ENCODE measurements around the gene SNX27.

Gene SNX27

DNA sequence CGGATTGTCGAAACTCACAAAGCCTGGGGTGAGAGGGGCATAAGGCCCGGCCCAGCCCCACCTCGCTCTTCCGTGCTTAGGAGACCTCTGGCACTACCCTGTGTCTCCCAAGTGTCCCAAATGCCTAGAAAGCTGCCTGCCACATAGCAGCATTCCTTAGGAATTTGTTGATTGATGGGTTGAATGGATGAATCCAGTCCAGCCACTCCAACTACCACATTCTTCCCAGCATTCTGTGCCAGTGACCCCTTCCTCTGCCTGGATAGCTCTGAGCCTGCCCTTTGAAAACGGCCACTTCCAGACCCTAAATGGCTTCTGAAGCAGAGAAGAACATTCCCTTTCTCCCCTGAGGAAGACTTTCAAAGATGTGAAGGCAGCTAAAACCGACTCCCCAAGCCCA lies 93.3 kb downstream of the SNX27 start:
- Histone ChIP-seq H3K9me3 (ENCODE audit: control insufficient read depth, insufficient read depth, low read depth, low read length) (no peaks in the 10 kb centered on the region), H3K36me3 (ENCODE audit: control insufficient read depth, insufficient read depth, low read length) (peaks cover 15% of the 10 kb centered on the region), H3K4me3 (ENCODE audit: low read depth, low read length) (no peak overlapping the region), H3K4me1 (ENCODE audit: control insufficient read depth, insufficient read depth, low read length) (no peaks in the 10 kb centered on the region), H3K9ac (ENCODE audit: low read length) (no peak overlapping the region), H3K27me3 (ENCODE audit: control insufficient read depth, insufficient read depth, low read length) (no peaks in the 10 kb centered on the region), H3K27ac (ENCODE audit: low read depth, low read length) (no peak overlapping the region)

GRCh38 chr1:151705753-151706463 lies 94.1 kb downstream of the SNX27 start:
- no peaks in the 10 kb centered on the region for H3K4me1 ChIP-seq (ENCODE audit: control insufficient read depth, insufficient read depth, low read length)
- H3K27ac ChIP-seq (ENCODE audit: low read depth, low read length) = no peak overlapping the region

GRCh38 chr1:151706464-151707415 lies 94.9 kb downstream of the SNX27 start:
- H3K9me3 ChIP-seq (ENCODE audit: control insufficient read depth, insufficient read depth, low read depth, low read length) = no peaks in the 10 kb centered on the region
- H3K4me3 ChIP-seq (ENCODE audit: low read depth, low read length) = no peak overlapping the region
- no peak overlapping the region for H3K27ac ChIP-seq (ENCODE audit: low read depth, low read length)
- H3K36me3 ChIP-seq (ENCODE audit: control insufficient read depth, insufficient read depth, low read length) = no peaks in the 10 kb centered on the region
- H3K27me3 ChIP-seq (ENCODE audit: control insufficient read depth, insufficient read depth, low read length) = no peaks in the 10 kb centered on the region; the same call in 1 of the 2 replicates
- H3K9ac ChIP-seq (ENCODE audit: low read length) = no peak overlapping the region
- H3K4me1 ChIP-seq (ENCODE audit: control insufficient read depth, insufficient read depth, low read length) = no peaks in the 10 kb centered on the region

More at GRCh38 chr1:151705753-151706463, 94.1 kb downstream of the SNX27 start:
- peaks cover 7% of the 10 kb centered on the region for H3K36me3 ChIP-seq (ENCODE audit: control insufficient read depth, insufficient read depth, low read length)
- no peak overlapping the region for H3K4me3 ChIP-seq (ENCODE audit: low read depth, low read length)
- no peaks in the 10 kb centered on the region for H3K9me3 ChIP-seq (ENCODE audit: control insufficient read depth, insufficient read depth, low read depth, low read length)
- no peak overlapping the region for H3K9ac ChIP-seq (ENCODE audit: low read length)
- no peaks in the 10 kb centered on the region for H3K27me3 ChIP-seq (ENCODE audit: control insufficient read depth, insufficient read depth, low read length)

- Histone ChIP-seq H3K9ac (ENCODE audit: low read length) (no peak overlapping the region), H3K27ac (ENCODE audit: low read depth, low read length) (no peak overlapping the region), H3K4me1 (ENCODE audit: control insufficient read depth, insufficient read depth, low read length) (no peaks in the 10 kb centered on the region), H3K4me3 (ENCODE audit: low read depth, low read length) (no peak overlapping the region), H3K36me3 (ENCODE audit: control insufficient read depth, insufficient read depth, low read length) (no peaks in the 10 kb centered on the region), H3K27me3 (ENCODE audit: control insufficient read depth, insufficient read depth, low read length) (no peaks in the 10 kb centered on the region; the same call in 1 of the 2 replicates), H3K9me3 (ENCODE audit: control insufficient read depth, insufficient read depth, low read depth, low read length) (no peaks in the 10 kb centered on the region)
These were observed 95.8 kb downstream of the SNX27 start for GRCh38 chr1:151707541-151708065.

GRCh38 chr1:151708891-151709290 lies 97.0 kb downstream of the SNX27 start:
- Histone ChIP-seq H3K9ac (ENCODE audit: low read length) (no peak overlapping the region), H3K27ac (ENCODE audit: low read depth, low read length) (no peak overlapping the region), H3K27me3 (ENCODE audit: control insufficient read depth, insufficient read depth, low read length) (peaks cover 3% of the 10 kb centered on the region; the same call in 1 of the 2 replicates), H3K4me1 (ENCODE audit: control insufficient read depth, insufficient read depth, low read length) (no peaks in the 10 kb centered on the region), H3K36me3 (ENCODE audit: control insufficient read depth, insufficient read depth, low read length) (no peaks in the 10 kb centered on the region), H3K9me3 (ENCODE audit: control insufficient read depth, insufficient read depth, low read depth, low read length) (no peaks in the 10 kb centered on the region), H3K4me3 (ENCODE audit: low read depth, low read length) (no peak overlapping the region)

DNA sequence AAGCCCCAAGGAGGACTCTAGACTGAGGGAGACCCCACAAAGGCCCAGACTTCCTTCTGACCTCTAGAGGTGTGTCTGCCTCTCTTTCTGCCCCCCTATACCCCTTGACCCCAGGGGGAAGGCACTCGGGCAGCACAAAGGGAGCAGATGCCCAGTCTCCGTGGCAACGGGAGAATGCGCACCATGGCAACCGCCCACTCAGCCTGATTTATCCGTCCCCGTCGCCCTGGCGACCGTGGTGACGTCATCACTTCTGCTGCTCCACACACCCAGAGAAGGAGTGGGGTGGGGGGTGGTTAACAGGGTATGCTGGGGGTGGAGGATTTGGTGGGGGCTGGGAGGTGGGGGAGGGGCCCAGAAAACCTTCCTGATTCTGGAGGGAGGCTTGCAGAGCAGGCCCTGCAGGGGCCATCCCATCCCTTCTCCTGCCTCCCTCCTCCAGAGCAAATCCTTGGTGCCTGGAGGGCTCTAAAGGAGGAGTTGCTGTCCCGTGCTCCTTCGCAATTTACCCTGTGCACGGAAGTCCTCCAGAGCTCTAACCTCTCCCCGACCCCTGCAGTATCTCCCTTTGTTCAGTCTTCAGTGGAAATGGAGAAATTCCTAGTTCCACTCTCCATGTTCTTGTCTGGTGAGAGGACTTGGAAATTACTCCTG lies 98.5 kb downstream of the SNX27 start:
- H3K36me3 ChIP-seq (ENCODE audit: control insufficient read depth, insufficient read depth, low read length) = no peaks in the 10 kb centered on the region
- H3K9ac ChIP-seq (ENCODE audit: low read length) = no peak overlapping the region
- no peaks in the 10 kb centered on the region for H3K9me3 ChIP-seq (ENCODE audit: control insufficient read depth, insufficient read depth, low read depth, low read length)
- peaks cover 12% of the 10 kb centered on the region; the same call in 1 of the 2 replicates for H3K27me3 ChIP-seq (ENCODE audit: control insufficient read depth, insufficient read depth, low read length)
- H3K27ac ChIP-seq (ENCODE audit: low read depth, low read length) = no peak overlapping the region
- H3K4me3 ChIP-seq (ENCODE audit: low read depth, low read length) = no peak overlapping the region
- no peaks in the 10 kb centered on the region for H3K4me1 ChIP-seq (ENCODE audit: control insufficient read depth, insufficient read depth, low read length)

DNA sequence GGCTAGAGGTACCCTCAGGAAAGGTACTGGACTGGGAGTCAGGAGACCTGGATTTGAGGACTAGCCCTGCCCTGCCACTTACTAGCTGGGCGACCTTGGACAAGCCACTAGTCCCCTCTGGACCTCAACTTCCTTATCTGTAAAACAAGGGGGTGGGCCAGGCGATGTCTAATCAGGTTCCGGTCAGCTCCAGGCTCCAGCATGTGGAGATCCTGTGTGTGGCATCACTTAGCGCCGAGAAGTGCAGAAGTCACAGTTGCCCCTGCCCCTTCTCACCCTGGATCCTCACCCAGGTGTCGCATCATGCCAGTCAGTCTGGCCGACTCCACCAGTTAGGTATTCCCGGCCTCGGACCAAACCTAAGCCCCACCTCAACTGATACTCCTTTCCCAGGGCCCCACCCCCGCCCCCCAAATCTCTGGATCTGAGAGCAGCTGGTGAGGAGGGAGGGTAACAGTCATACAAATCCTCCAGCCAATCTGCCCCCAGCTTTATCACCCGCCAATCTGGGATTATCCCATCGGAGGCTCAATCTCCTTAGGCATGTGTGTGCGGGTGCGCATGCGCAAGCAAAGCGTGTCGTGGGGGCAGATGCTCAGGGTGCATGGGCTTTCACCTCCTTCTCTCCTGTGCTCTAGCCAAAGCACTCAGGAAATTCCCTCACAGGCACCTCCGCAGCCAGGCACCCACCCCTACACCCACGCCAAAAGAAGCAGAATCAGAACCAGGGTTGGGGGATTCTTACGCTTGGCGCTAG lies 99.4 kb downstream of the SNX27 start:
- Histone ChIP-seq H3K27me3 (ENCODE audit: control insufficient read depth, insufficient read depth, low read length) (peaks cover 12% of the 10 kb centered on the region; the same call in 1 of the 2 replicates), H3K36me3 (ENCODE audit: control insufficient read depth, insufficient read depth, low read length) (no peaks in the 10 kb centered on the region), H3K27ac (ENCODE audit: low read depth, low read length) (no peak overlapping the region), H3K4me1 (ENCODE audit: control insufficient read depth, insufficient read depth, low read length) (no peaks in the 10 kb centered on the region), H3K9ac (ENCODE audit: low read length) (no peak overlapping the region), H3K9me3 (ENCODE audit: control insufficient read depth, insufficient read depth, low read depth, low read length) (no peaks in the 10 kb centered on the region), H3K4me3 (ENCODE audit: low read depth, low read length) (no peak overlapping the region)

DNA sequence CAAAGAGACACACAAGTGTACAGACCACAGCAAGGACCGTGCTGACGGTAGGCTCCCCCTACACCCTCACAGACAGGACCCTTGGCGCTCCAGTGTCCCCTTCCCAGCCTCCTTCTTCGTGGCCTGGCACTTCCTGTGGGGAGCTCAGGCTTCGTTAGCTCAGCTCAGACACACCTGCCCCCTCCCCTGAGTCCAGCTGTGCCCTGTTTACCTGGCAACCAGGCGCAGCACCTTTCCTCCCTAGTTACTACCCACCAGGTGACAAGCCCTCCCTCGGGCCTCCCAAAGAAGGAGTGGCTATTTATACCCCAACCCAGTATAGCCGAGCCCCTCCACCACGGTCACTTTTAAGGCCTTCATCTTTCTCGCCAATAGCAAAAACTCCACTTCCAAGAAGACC lies 100.1 kb downstream of the SNX27 start:
- no peak overlapping the region for H3K9ac ChIP-seq (ENCODE audit: low read length)
- no peaks in the 10 kb centered on the region for H3K36me3 ChIP-seq (ENCODE audit: control insufficient read depth, insufficient read depth, low read length)
- peaks cover 12% of the 10 kb centered on the region; the same call in 1 of the 2 replicates for H3K27me3 ChIP-seq (ENCODE audit: control insufficient read depth, insufficient read depth, low read length)
- no peak overlapping the region for H3K4me3 ChIP-seq (ENCODE audit: low read depth, low read length)
- no peaks in the 10 kb centered on the region for H3K4me1 ChIP-seq (ENCODE audit: control insufficient read depth, insufficient read depth, low read length)
- H3K9me3 ChIP-seq (ENCODE audit: control insufficient read depth, insufficient read depth, low read depth, low read length) = no peaks in the 10 kb centered on the region
- no peak overlapping the region for H3K27ac ChIP-seq (ENCODE audit: low read depth, low read length)

- Histone ChIP-seq H3K4me3 (ENCODE audit: low read depth, low read length) (no peak overlapping the region), H3K27me3 (ENCODE audit: control insufficient read depth, insufficient read depth, low read length) (peaks cover 22% of the 10 kb centered on the region), H3K4me1 (ENCODE audit: control insufficient read depth, insufficient read depth, low read length) (0 out of 2 replicates have a peak, but pooled peaks cover 3% of the 10 kb centered on the region), H3K9ac (ENCODE audit: low read length) (no peak overlapping the region), H3K9me3 (ENCODE audit: control insufficient read depth, insufficient read depth, low read depth, low read length) (no peaks in the 10 kb centered on the region), H3K36me3 (ENCODE audit: control insufficient read depth, insufficient read depth, low read length) (no peaks in the 10 kb centered on the region), H3K27ac (ENCODE audit: low read depth, low read length) (no peak overlapping the region)
These were observed 101.2 kb downstream of the SNX27 start for GRCh38 chr1:151713044-151713443.

DNA sequence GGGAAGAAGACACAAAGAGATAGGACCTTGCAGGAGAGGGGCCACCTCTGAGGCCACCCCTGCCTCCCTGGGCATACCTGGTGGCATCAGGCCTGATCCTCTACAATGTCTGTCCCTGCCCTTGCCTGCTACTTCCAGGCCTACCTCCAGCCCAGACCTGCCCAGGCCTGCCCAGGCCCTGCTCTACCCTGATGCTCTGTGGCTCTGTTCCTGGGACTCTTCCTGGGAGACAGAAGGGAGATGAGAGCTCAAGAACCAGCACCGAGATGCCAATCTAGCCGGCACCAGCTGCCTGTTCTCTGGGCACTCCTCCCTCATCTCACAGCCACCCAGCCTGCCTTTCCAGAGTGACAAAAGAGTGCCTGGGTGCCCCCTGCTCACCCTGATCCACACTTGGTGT lies 102.0 kb downstream of the SNX27 start:
- Histone ChIP-seq H3K27me3 (ENCODE audit: control insufficient read depth, insufficient read depth, low read length) (peaks cover 30% of the 10 kb centered on the region), H3K9me3 (ENCODE audit: control insufficient read depth, insufficient read depth, low read depth, low read length) (no peaks in the 10 kb centered on the region), H3K27ac (ENCODE audit: low read depth, low read length) (no peak overlapping the region), H3K4me3 (ENCODE audit: low read depth, low read length) (no peak overlapping the region), H3K9ac (ENCODE audit: low read length) (no peak overlapping the region), H3K4me1 (ENCODE audit: control insufficient read depth, insufficient read depth, low read length) (0 out of 2 replicates have a peak, but pooled peaks cover 3% of the 10 kb centered on the region), H3K36me3 (ENCODE audit: control insufficient read depth, insufficient read depth, low read length) (no peaks in the 10 kb centered on the region)

Data from HUES6 (cell line).